Neural progenitor cell (in vitro differentiated cells): ENCODE results near the gene NEGR1. TPM values are rescaled to one million over a fixed set of nuclear protein-coding genes. Genes with fewer than 3 reads are reported as not detected.

Experiments used
- DNase-seq: peaks from one replicate; pipeline ENCODE4 v3.0.0-alpha.2; 2016; ENCODE audit warnings: low spot score
- H2AFZ ChIP-seq: fragments of 200-600 bp; sonication (generic); replicated peaks from 2 replicates; pipeline ENCODE4 v1.6.1; 2016; ENCODE audit warnings: antibody characterized with exemption
- H3F3A ChIP-seq: fragments of 200-600 bp; sonication (generic); 2 replicates; pipeline ENCODE4 v1.6.1; 2016; ENCODE audit warnings: antibody characterized with exemption, low read depth
- H3K27ac ChIP-seq: fragments of 200-600 bp; sonication (generic); 2 replicates; pipeline ENCODE4 v1.5.1; 2016; ENCODE audit warnings: mild to moderate bottlenecking
- H3K27me3 ChIP-seq: fragments of 200-600 bp; sonication (generic); 2 replicates; pipeline ENCODE4 v1.6.1; 2016; ENCODE audit warnings: mild to moderate bottlenecking, moderate library complexity
- H3K36me3 ChIP-seq: fragments of 200-600 bp; sonication (generic); 2 replicates; pipeline ENCODE4 v1.5.1; 2016
- H3K4me1 ChIP-seq: fragments of 200-600 bp; sonication (generic); 2 replicates; pipeline ENCODE4 v1.6.1; 2016; ENCODE audit warnings: mixed run types
- H3K4me2 ChIP-seq: fragments of 200-600 bp; sonication (generic); 2 replicates; pipeline ENCODE4 v1.6.1; 2016
- H3K4me3 ChIP-seq: fragments of 200-600 bp; sonication (generic); 2 replicates; pipeline ENCODE4 v1.5.1; 2016
- H3K79me2 ChIP-seq: fragments of 200-600 bp; sonication (generic); 2 replicates; pipeline ENCODE4 v1.6.1; 2016; ENCODE audit warnings: low read depth
- H3K9ac ChIP-seq: fragments of 200-600 bp; sonication (generic); 2 replicates; pipeline ENCODE4 v1.6.1; 2016
- H3K9me3 ChIP-seq: fragments of 200-600 bp; sonication (generic); 2 replicates; pipeline ENCODE4 v1.5.1; 2016; ENCODE audit warnings: low read depth
- H4K20me1 ChIP-seq: fragments of 200-600 bp; sonication (generic); 2 replicates; pipeline ENCODE4 v1.6.1; 2016; ENCODE audit warnings: low read depth
- H3K27ac Mint-ChIP-seq: 3 replicates; pipeline ENCODE4 v1.8.0; 2021; ENCODE audit warnings: mixed read lengths
- H3K27me3 Mint-ChIP-seq: 2 replicates; pipeline ENCODE4 v1.8.0; 2022; ENCODE audit warnings: low read depth, mild to moderate bottlenecking, inconsistent platforms, moderate library complexity, mixed read lengths; ENCODE audit not compliant: insufficient read depth
- H3K36me3 Mint-ChIP-seq: 3 replicates; pipeline ENCODE4 v1.8.0; 2021; ENCODE audit warnings: mixed read lengths
- H3K4me1 Mint-ChIP-seq: 3 replicates; pipeline ENCODE4 v1.8.0; 2021; ENCODE audit warnings: mixed read lengths
- H3K4me3 Mint-ChIP-seq: 3 replicates; pipeline ENCODE4 v1.8.0; 2021; ENCODE audit warnings: mild to moderate bottlenecking, moderate library complexity, mixed read lengths
- H3K9me3 Mint-ChIP-seq: 3 replicates; pipeline ENCODE4 v1.8.0; 2020; ENCODE audit warnings: mixed read lengths
- CTCF ChIP-seq: fragments of 200-600 bp; sonication (generic); IDR thresholded peaks from 2 replicates; pipeline ENCODE4 v1.5.1; 2017; ENCODE audit warnings: antibody characterized with exemption, mild to moderate bottlenecking
- EZH2 ChIP-seq: fragments of 200-600 bp; sonication (generic); IDR thresholded peaks from 2 replicates; pipeline ENCODE4 v1.6.1; 2017; ENCODE audit warnings: antibody characterized with exemption, mild to moderate bottlenecking, moderate library complexity
- EZH2phosphoT487 ChIP-seq: fragments of 200-600 bp; sonication (generic); IDR thresholded peaks from 2 replicates; pipeline ENCODE4 v1.6.1; 2017; ENCODE audit warnings: antibody characterized with exemption
- total RNA-seq: library from RNA; depleted of rRNA; stranded (reverse); fragments of >200 nt; gene quantifications from 2 replicates; pipeline ENCODE4 v1.2.3, GENCODE V29; 2015; ENCODE audit warnings: low replicate concordance

The NEGR1 gene
- total RNA-seq, 1 donor from 2014 or later, result 0.62 TPM

DNA sequence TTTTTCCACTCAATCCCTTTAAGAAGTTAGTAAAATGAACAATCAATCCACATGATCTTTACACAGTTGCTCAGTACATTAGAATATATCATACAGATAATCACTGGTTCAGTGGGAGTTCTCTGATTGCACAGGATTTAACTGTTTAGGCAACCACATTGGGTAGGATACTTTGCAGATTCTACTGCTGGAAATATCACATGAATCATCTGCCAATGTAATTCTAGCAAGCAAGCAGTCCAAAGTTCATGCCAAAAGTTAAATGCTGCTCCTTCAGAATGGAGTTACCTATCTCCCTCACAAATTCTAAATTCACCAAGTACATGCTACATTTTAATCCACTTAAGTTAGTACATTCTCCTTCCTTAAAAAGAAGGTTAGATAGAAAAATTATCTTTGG lies 52.4 kb downstream of the NEGR1 start:
- Mint-ChIP-seq H3K4me1 (no peaks in the 10 kb centered on the region), H3K27ac (no peak overlapping the region), H3K36me3 (no peaks in the 10 kb centered on the region), H3K4me3 (no peak overlapping the region), H3K9me3 (no peaks in the 10 kb centered on the region), H3K27me3 (no peaks in the 10 kb centered on the region)
- Histone ChIP-seq H3K4me3 (no peak overlapping the region), H3K79me2 (no peaks in the 10 kb centered on the region), H2AFZ (no peak overlapping the region), H3K9ac (no peak overlapping the region), H3K36me3 (no peaks in the 10 kb centered on the region), H3K4me2 (no peak overlapping the region), H3K9me3 (no peaks in the 10 kb centered on the region), H3K27me3 (no peaks in the 10 kb centered on the region), H4K20me1 (no peaks in the 10 kb centered on the region), H3F3A (no peaks in the 10 kb centered on the region), H3K4me1 (no peaks in the 10 kb centered on the region), H3K27ac (no peak overlapping the region)
- TF ChIP-seq EZH2, result no peak
- no peak for TF ChIP-seq CTCF
- TF ChIP-seq EZH2phosphoT487, result no peak
- DNase-seq, result no peak

DNA sequence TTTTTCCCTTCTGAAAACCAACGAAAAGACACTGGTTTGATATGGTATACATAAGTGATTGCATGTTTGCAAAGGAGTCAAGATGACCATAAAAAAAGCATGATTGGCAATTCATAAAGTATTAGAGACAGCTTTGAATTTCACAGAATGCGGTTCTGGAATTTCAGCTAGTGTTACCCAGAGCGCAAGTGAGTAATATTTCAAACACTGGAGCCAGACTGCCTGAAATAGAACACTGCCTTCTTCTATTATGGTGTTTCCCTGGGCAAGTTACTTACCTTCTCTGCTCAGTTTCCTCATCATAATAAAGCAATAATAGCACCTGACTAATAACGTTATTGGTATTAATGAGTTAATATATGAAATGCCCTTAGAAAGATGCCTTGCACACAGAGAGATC lies 54.7 kb downstream of the NEGR1 start:
- no peaks in the 10 kb centered on the region for H3K36me3 ChIP-seq
- no peak overlapping the region for H3K27ac ChIP-seq
- Mint-ChIP-seq H3K27ac (no peak overlapping the region), H3K36me3 (no peaks in the 10 kb centered on the region), H3K4me3 (no peak overlapping the region), H3K9me3 (no peaks in the 10 kb centered on the region), H3K27me3 (no peaks in the 10 kb centered on the region), H3K4me1 (no peaks in the 10 kb centered on the region)
- TF ChIP-seq EZH2 (no peak), CTCF (no peak), EZH2phosphoT487 (no peak)
- no peak overlapping the region for H3K4me2 ChIP-seq
- H4K20me1 ChIP-seq, result no peaks in the 10 kb centered on the region
- no peaks in the 10 kb centered on the region for H3K4me1 ChIP-seq
- no peak overlapping the region for H3K9ac ChIP-seq
- no peaks in the 10 kb centered on the region for H3K79me2 ChIP-seq
- no peak overlapping the region for H2AFZ ChIP-seq
- H3K4me3 ChIP-seq, result no peak overlapping the region
- H3F3A ChIP-seq, result no peaks in the 10 kb centered on the region
- no peaks in the 10 kb centered on the region for H3K9me3 ChIP-seq
- no peaks in the 10 kb centered on the region for H3K27me3 ChIP-seq
- DNase-seq, result no peak

GRCh38 chr1:72224506-72224905 lies 57.8 kb downstream of the NEGR1 start:
- Histone ChIP-seq H3K4me2 (no peak overlapping the region), H3F3A (no peaks in the 10 kb centered on the region), H2AFZ (no peak overlapping the region), H3K27ac (no peak overlapping the region), H3K36me3 (no peaks in the 10 kb centered on the region), H3K27me3 (no peaks in the 10 kb centered on the region), H3K9ac (no peak overlapping the region), H3K79me2 (no peaks in the 10 kb centered on the region), H4K20me1 (no peaks in the 10 kb centered on the region), H3K4me3 (no peak overlapping the region), H3K9me3 (no peaks in the 10 kb centered on the region), H3K4me1 (no peaks in the 10 kb centered on the region)
- no peak for TF ChIP-seq EZH2phosphoT487
- no peak for TF ChIP-seq CTCF
- TF ChIP-seq EZH2, result no peak
- Mint-ChIP-seq H3K27me3 (no peaks in the 10 kb centered on the region), H3K4me3 (no peak overlapping the region), H3K27ac (no peak overlapping the region), H3K4me1 (no peaks in the 10 kb centered on the region), H3K9me3 (no peaks in the 10 kb centered on the region), H3K36me3 (no peaks in the 10 kb centered on the region)
- no peak for DNase-seq

DNA sequence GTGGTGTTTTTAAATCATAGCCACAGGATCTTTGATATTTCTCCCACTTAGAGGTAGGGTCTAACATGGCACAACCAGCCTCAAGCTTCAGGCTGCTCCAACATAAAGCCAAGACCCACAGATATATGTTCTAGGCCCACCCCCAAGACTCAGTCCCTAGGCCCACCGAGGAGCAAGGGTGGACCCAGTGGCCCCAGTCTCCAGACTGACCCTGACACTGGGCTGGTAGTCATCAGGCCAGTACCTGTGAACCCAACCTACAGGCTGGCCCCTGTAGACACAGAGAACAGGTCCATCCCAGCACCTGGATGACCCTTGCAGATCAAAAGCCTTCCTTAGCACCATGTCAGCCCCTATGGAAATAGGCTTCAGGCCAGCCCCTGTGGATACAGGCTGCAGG lies 60.5 kb downstream of the NEGR1 start:
- Mint-ChIP-seq H3K36me3 (no peaks in the 10 kb centered on the region), H3K27me3 (no peaks in the 10 kb centered on the region), H3K4me1 (no peaks in the 10 kb centered on the region), H3K9me3 (no peaks in the 10 kb centered on the region), H3K27ac (no peak overlapping the region), H3K4me3 (no peak overlapping the region)
- Histone ChIP-seq H3F3A (no peaks in the 10 kb centered on the region), H3K27ac (no peak overlapping the region), H3K4me3 (no peak overlapping the region), H3K79me2 (no peaks in the 10 kb centered on the region), H3K9me3 (no peaks in the 10 kb centered on the region), H4K20me1 (no peaks in the 10 kb centered on the region), H2AFZ (no peak overlapping the region), H3K36me3 (no peaks in the 10 kb centered on the region), H3K4me2 (no peak overlapping the region), H3K4me1 (no peaks in the 10 kb centered on the region), H3K9ac (no peak overlapping the region), H3K27me3 (no peaks in the 10 kb centered on the region)
- TF ChIP-seq CTCF (no peak), EZH2phosphoT487 (no peak), EZH2 (no peak)
- no peak for DNase-seq
